RWPE1 (cell line): ENCODE measurements around the gene USP6NL.

Experiments used
- CTCF ChIA-PET: fragments of 350-600 bp; sonication (Branson Sonifier 250); formaldehyde crosslinking; extraction: SDS; loops from one replicate; lab custom pipeline; 2021; lab: Yijun Ruan, JAX
- POLR2A ChIA-PET: fragments of 400-600 bp; formaldehyde crosslinking; extraction: SDS; loops from one replicate; lab custom pipeline; 2020; ENCODE audit warnings: antibody characterized with exemption; ENCODE audit not compliant: low non-redundant PET; lab: Yijun Ruan, JAX
- DNase-seq: peaks from one replicate; pipeline ENCODE4 v3.0.0; 2012; ENCODE audit warnings: low spot score
- H3K27ac ChIP-seq: fragments of 450-650 bp; 2 replicates; pipeline ENCODE4 v1.5.1; 2017
- CTCF ChIP-seq: fragments of 450-650 bp; conservative IDR thresholded peaks from 2 replicates; pipeline ENCODE4 v1.5.1; 2017; ENCODE audit warnings: low read depth, mild to moderate bottlenecking

Gene USP6NL

GRCh38 chr10:11482306-11482705 is 129.1 kb downstream of the USP6NL start:
- no peak for DNase-seq
- no peak overlapping the region for H3K27ac ChIP-seq
- no peak; the same call in 1 of the 2 replicates for TF ChIP-seq CTCF
- ChIA-PET CTCF (interaction anchor here (0.7 kb wide), 1 partner anchor 126 kb away, joined by 3 read pairs; no protein-coding TSS in a partner anchor), POLR2A (no interaction called here)

GRCh38 chr10:11480687-11481086 is 130.8 kb downstream of the USP6NL start:
- DNase-seq = no peak
- POLR2A ChIA-PET = no interaction called here
- no peak overlapping the region for H3K27ac ChIP-seq
- CTCF ChIA-PET = no interaction called here
- TF ChIP-seq CTCF = no peak

GRCh38 chr10:11479300-11479699 is 132.2 kb downstream of the USP6NL start:
- TF ChIP-seq CTCF = no peak
- CTCF ChIA-PET = no interaction called here
- POLR2A ChIA-PET = no interaction called here
- no peak for DNase-seq
- H3K27ac ChIP-seq = no peak overlapping the region

GRCh38 chr10:11478807-11479206 is 132.6 kb downstream of the USP6NL start:
- ChIA-PET CTCF (no interaction called here), POLR2A (interaction anchor here (0.9 kb wide), 1 partner anchor 8 kb away, joined by 3 read pairs; no protein-coding TSS in a partner anchor)
- no peak overlapping the region for H3K27ac ChIP-seq
- no peak for TF ChIP-seq CTCF
- no peak for DNase-seq

GRCh38 chr10:11475831-11476434 is 135.5 kb downstream of the USP6NL start:
- no peak for DNase-seq
- ChIA-PET POLR2A (no interaction called here), CTCF (interaction anchor here (0.6 kb wide), 2 partner anchors 798 to 949 kb away, joined by 3 to 4 read pairs; no protein-coding TSS in a partner anchor)
- no peak for TF ChIP-seq CTCF
- H3K27ac ChIP-seq = no peak overlapping the region

GRCh38 chr10:11473128-11473760 is 138.2 kb downstream of the USP6NL start:
- DNase-seq = no peak
- no peak overlapping the region for H3K27ac ChIP-seq
- TF ChIP-seq CTCF = no peak
- CTCF ChIA-PET = no interaction called here
- POLR2A ChIA-PET = no interaction called here
